Body of pancreas (tissue), 4 donors: ENCODE measurements around the gene KYAT1. TPM values are rescaled to one million over a fixed set of nuclear protein-coding genes. Genes with fewer than 3 reads are reported as not detected.

Experiments
- ATAC-seq: fragments of 150-250 bp; one replicate; pipeline ENCODE4 v1.9.1; 2016
- DNase-seq, 4 donors: peaks; one replicate each; pipeline ENCODE4 v3.0.0-alpha.2; 2019
- H3K27ac ChIP-seq, 4 donors: fragments of 200-600 bp; sonication (generic); 1 replicate in 3 of 4; 2 replicates in 1 of 4; pipeline versions ENCODE4 v1.5.1 to v1.6.1; 2016 to 2019; ENCODE audit warnings: mild to moderate bottlenecking in 1 of 4, mixed read lengths in 1 of 4, moderate library complexity in 1 of 4
- H3K27me3 ChIP-seq, 2 donors: fragments of 200-600 bp; sonication (generic); one replicate each; pipeline ENCODE4 v1.6.0; 2016; ENCODE audit warnings: mild to moderate bottlenecking in 1 of 2
- H3K36me3 ChIP-seq, 2 donors: fragments of 200-600 bp; sonication (generic); replicated peaks in 1 of 2; 2 replicates each; pipeline ENCODE4 v1.5.1; 2016; ENCODE audit warnings: low read depth in 2 of 2; ENCODE audit not compliant: insufficient read depth in 1 of 2
- H3K4me1 ChIP-seq: fragments of 200-600 bp; sonication (generic); one replicate; pipeline ENCODE4 v1.6.0; 2016
- H3K4me3 ChIP-seq, 2 donors: fragments of 200-600 bp; sonication (generic); 1 replicate in 1 of 2; 2 replicates in 1 of 2; pipeline ENCODE4 v1.5.1; 2016 to 2019
- H3K9me3 ChIP-seq, 3 donors: fragments of 200-600 bp; sonication (generic); 1 replicate in 2 of 3; 2 replicates in 1 of 3; pipeline ENCODE4 v1.5.1; 2016
- CTCF ChIP-seq, 7 experiments: fragments of 450-650 bp in 4 of 7; fragments of 200-600 bp in 3 of 7; sonication (generic) in 3 of 7; IDR thresholded peaks; one replicate each; pipeline ENCODE4 v1.5.1; 2016 to 2019; ENCODE audit warnings: antibody characterized with exemption in 7 of 7
- POLR2A ChIP-seq, 3 donors: fragments of 450-650 bp; IDR thresholded peaks; one replicate each; pipeline ENCODE4 v1.6.1; 2016; ENCODE audit warnings: antibody characterized with exemption in 3 of 3, mild to moderate bottlenecking in 2 of 3
- WGBS, 2 donors: methylation state at CpG; one replicate each; pipeline ENCODE4 v1.1.5; 2017; 5-methylcytosine and 5-hydroxymethylcytosine counted together
- intact Hi-C: fragments of 100-400 bp; cut with DNase I; formaldehyde crosslinking; loops from one replicate; pipeline ENCODE4 v1.15.1; 2023
- total RNA-seq, 2 donors: library from RNA; depleted of rRNA; stranded (reverse); fragments of >200 nt; gene quantifications; one replicate each; pipeline ENCODE4 v1.1.0, GENCODE V29; 2016

KYAT1 gene
- total RNA-seq, 2 donors from 2014 or later: 2.6 to 4.3 TPM

- TF ChIP-seq POLR2A (IDR thresholded peaks at IDR 0.05): no peak
- no peak for TF ChIP-seq CTCF (IDR thresholded peaks at IDR 0.05)
Measured at GRCh38 chr9:128825923-128826700, 55.6 kb downstream of the KYAT1 start.

GRCh38 chr9:128824911-128825310 lies 56.8 kb downstream of the KYAT1 start:
- no peak for TF ChIP-seq POLR2A (IDR thresholded peaks at IDR 0.05)
- no peak for TF ChIP-seq CTCF (IDR thresholded peaks at IDR 0.05)
- WGBS, 2 donors: 84 to 87% methylated on average over 5 to 7 of the region's 7 CpGs
- Histone ChIP-seq H3K9me3 (no peaks in the 10 kb centered on the region), H3K4me3 (no peak overlapping the region), H3K27me3 (no peaks in the 10 kb centered on the region), H3K4me1 (peaks cover 21% of the 10 kb centered on the region), H3K36me3 (peaks cover 0 to 16% of the 10 kb centered on the region in 2 donors), H3K27ac (no peak overlapping the region)
- intact Hi-C loops: loop anchor here (10.0 kb wide), 1 partner anchor 90 kb away; no protein-coding TSS in a partner anchor
- DNase-seq (no peak), ATAC-seq (no peak)

More at GRCh38 chr9:128825923-128826700, 55.6 kb downstream of the KYAT1 start:
- DNase-seq (no peak), ATAC-seq (no peak)
- WGBS, 2 donors: 91 to 96% methylated on average over 9 to 22 of the region's 22 CpGs
- Histone ChIP-seq H3K4me3 (no peak overlapping the region), H3K27ac (no peak overlapping the region), H3K27me3 (no peaks in the 10 kb centered on the region), H3K9me3 (no peaks in the 10 kb centered on the region), H3K4me1 (peaks cover 19% of the 10 kb centered on the region), H3K36me3 (peaks cover 0 to 16% of the 10 kb centered on the region in 2 donors)
- intact Hi-C loops: loop anchor here (10.0 kb wide), 1 partner anchor 91 kb away; no protein-coding TSS in a partner anchor

- 65 to 71% methylated on average over 4 to 11 of the region's 12 CpGs for WGBS, 2 donors
- peaks cover 26% of the 10 kb centered on the region for H3K4me1 ChIP-seq
- intact Hi-C loops: loop anchor here (10.0 kb wide), 1 partner anchor 89 kb away; no protein-coding TSS in a partner anchor
- H3K27me3 ChIP-seq: no peaks in the 10 kb centered on the region
- TF ChIP-seq CTCF (IDR thresholded peaks at IDR 0.05) (no peak), POLR2A (IDR thresholded peaks at IDR 0.05) (no peak)
- no peak for ATAC-seq
- no peaks in the 10 kb centered on the region for H3K9me3 ChIP-seq
- peaks cover 0 to 16% of the 10 kb centered on the region in 2 donors for H3K36me3 ChIP-seq
- no peak for DNase-seq
- H3K27ac ChIP-seq: no peak overlapping the region
- H3K4me3 ChIP-seq: no peak overlapping the region
Measured at GRCh38 chr9:128823903-128824406, 57.8 kb downstream of the KYAT1 start.

GRCh38 chr9:128823362-128823902 lies 58.3 kb downstream of the KYAT1 start:
- no peak for ATAC-seq
- Histone ChIP-seq H3K27me3 (no peaks in the 10 kb centered on the region), H3K36me3 (peaks cover 0 to 16% of the 10 kb centered on the region in 2 donors), H3K9me3 (no peaks in the 10 kb centered on the region), H3K27ac (no peak overlapping the region), H3K4me1 (peaks cover 23% of the 10 kb centered on the region), H3K4me3 (no peak overlapping the region)
- TF ChIP-seq CTCF (IDR thresholded peaks at IDR 0.05) (no peak), POLR2A (IDR thresholded peaks at IDR 0.05) (no peak)
- intact Hi-C loops: loop anchor here (10.0 kb wide), 1 partner anchor 89 kb away; no protein-coding TSS in a partner anchor
- no peak for DNase-seq
- WGBS, 2 donors: 83 to 89% methylated on average over 2 to 18 of the region's 19 CpGs
